ENCODE data around the gene CCDC68. TPM values are rescaled to one million over a fixed set of nuclear protein-coding genes. Genes with fewer than 3 reads are reported as not detected.

The CCDC68 gene
- total RNA-seq, 1 experiment from 2014 or later: 3.1 TPM

DNA sequence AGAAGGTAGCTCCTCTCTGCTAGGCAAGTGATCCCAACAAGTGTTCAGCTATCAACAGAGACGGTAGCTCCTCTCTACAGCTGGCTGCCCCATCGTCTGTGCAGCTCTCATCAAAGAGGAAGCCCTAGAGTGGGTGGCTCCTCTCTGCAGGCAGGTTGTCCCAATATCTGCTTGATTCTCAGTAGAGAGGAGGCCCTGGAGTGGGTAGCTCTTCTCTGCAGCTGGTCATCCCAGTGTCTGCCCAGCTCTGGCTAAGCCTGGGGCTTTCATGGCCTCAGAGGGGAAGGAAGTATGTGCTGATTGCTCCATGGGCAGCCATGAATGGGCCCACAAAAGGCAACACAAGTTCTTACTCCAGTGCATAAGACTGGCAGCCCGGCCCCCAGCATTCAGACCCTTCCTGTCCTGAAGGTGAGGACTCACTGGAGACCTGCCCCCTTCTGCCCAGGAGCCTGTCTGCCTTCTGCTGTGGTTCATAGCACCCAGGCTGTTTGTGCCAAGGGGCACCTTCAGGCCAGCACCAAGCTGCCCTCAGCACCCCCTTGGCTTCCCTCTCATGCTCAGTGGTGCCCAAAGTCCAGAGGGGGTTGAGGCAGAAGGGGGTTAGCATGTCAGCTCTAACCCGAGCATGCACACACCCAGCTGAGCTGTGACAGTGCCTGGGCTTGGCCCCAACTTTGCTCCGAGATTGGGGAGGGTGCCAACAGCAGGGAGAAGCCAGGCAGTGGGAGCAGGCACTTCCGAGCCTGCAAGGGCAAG, 48.9 kb downstream of the CCDC68 start:
- BruUV-seq (replicated peaks): no TSS peak
- TF ChIP-seq EZH2phosphoT487 (IDR thresholded peaks at IDR 0.05; ENCODE audit: borderline replicate concordance, low read length) (no peak), EZH2 (IDR thresholded peaks at IDR 0.05; ENCODE audit: low read length, unreplicated experiment) (no peak)
- TF ChIP-seq, protein P1, sequence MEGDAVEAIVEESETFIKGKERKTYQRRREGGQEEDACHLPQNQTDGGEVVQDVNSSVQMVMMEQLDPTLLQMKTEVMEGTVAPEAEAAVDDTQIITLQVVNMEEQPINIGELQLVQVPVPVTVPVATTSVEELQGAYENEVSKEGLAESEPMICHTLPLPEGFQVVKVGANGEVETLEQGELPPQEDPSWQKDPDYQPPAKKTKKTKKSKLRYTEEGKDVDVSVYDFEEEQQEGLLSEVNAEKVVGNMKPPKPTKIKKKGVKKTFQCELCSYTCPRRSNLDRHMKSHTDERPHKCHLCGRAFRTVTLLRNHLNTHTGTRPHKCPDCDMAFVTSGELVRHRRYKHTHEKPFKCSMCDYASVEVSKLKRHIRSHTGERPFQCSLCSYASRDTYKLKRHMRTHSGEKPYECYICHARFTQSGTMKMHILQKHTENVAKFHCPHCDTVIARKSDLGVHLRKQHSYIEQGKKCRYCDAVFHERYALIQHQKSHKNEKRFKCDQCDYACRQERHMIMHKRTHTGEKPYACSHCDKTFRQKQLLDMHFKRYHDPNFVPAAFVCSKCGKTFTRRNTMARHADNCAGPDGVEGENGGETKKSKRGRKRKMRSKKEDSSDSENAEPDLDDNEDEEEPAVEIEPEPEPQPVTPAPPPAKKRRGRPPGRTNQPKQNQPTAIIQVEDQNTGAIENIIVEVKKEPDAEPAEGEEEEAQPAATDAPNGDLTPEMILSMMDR (conservative IDR thresholded peaks at IDR 0.05; ENCODE audit: low read depth, low read length): no peak
- H3K27ac ChIP-seq (ENCODE audit: low read length): no peak overlapping the region
- ATAC-seq (no peak), DNase-seq (no peak)
- no peak overlapping the region for H3K4me2 ChIP-seq (ENCODE audit: low read length)
- no peak overlapping the region for H2AFZ ChIP-seq (ENCODE audit: low read length)
- POLR2A ChIA-PET (ENCODE audit: unreplicated experiment): no interaction called here
- no peaks in the 10 kb centered on the region for H3K4me1 ChIP-seq (ENCODE audit: insufficient read depth, low read length)
- no peak overlapping the region for H3K9ac ChIP-seq (ENCODE audit: low read length)
- H3K4me3 ChIP-seq (ENCODE audit: low read length): no peak overlapping the region
- CTCF ChIA-PET: no interaction called here
- no peaks in the 10 kb centered on the region for H3K79me2 ChIP-seq (ENCODE audit: low read length)
- no peaks in the 10 kb centered on the region for H3K36me3 ChIP-seq (ENCODE audit: low read depth, low read length)
- H3K27me3 ChIP-seq (ENCODE audit: low read length): no peaks in the 10 kb centered on the region
- H4K20me1 ChIP-seq (ENCODE audit: low read length): no peaks in the 10 kb centered on the region
- intact Hi-C loops (cut with micrococcal nuclease): no loop called here
- H3K9me2 ChIP-seq (replicated peaks; ENCODE audit: low read length): no peaks in the 10 kb centered on the region
- no peaks in the 10 kb centered on the region for H3F3A ChIP-seq (ENCODE audit: low read length, unreplicated experiment)
- no peaks in the 10 kb centered on the region for H3K9me3 ChIP-seq (ENCODE audit: low read length)

DNA sequence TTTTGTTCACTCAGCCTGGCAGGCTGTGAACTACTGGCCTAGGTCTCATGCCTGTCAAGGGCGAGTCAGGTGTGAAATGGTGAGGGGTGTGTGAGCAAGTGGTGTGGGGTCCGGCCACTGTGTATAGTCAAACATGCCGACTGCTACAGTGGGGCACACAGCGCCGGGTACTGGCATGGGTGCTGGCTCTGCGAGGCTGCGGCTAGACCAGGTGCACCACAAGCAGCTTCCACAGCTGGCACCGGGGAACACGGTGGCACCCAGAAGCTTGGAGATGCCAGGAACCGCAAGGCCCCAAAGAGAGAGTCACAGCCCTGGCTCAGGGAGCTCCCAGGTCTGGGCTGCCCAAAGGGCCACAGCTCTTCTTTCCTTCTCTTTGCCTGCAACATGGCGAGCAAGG, 49.7 kb downstream of the CCDC68 start:
- Histone ChIP-seq H3K27ac (ENCODE audit: low read length) (no peak overlapping the region), H3K27me3 (ENCODE audit: low read length) (no peaks in the 10 kb centered on the region), H3K4me2 (ENCODE audit: low read length) (no peak overlapping the region), H3K79me2 (ENCODE audit: low read length) (no peaks in the 10 kb centered on the region), H3K36me3 (ENCODE audit: low read depth, low read length) (no peaks in the 10 kb centered on the region), H3K4me1 (ENCODE audit: insufficient read depth, low read length) (no peaks in the 10 kb centered on the region), H3F3A (ENCODE audit: low read length, unreplicated experiment) (no peaks in the 10 kb centered on the region), H2AFZ (ENCODE audit: low read length) (no peak overlapping the region), H3K9me2 (replicated peaks; ENCODE audit: low read length) (no peaks in the 10 kb centered on the region), H3K9ac (ENCODE audit: low read length) (no peak overlapping the region), H3K9me3 (ENCODE audit: low read length) (no peaks in the 10 kb centered on the region), H4K20me1 (ENCODE audit: low read length) (no peaks in the 10 kb centered on the region), H3K4me3 (ENCODE audit: low read length) (no peak overlapping the region)
- no peak for ATAC-seq
- no peak for DNase-seq
- no TSS peak for BruUV-seq (replicated peaks)
- intact Hi-C loops (cut with micrococcal nuclease): no loop called here
- POLR2A ChIA-PET (ENCODE audit: unreplicated experiment): no interaction called here
- TF ChIP-seq, protein P1 (conservative IDR thresholded peaks at IDR 0.05; ENCODE audit: low read depth, low read length): no peak
- TF ChIP-seq EZH2phosphoT487 (IDR thresholded peaks at IDR 0.05; ENCODE audit: borderline replicate concordance, low read length): no peak
- TF ChIP-seq EZH2 (IDR thresholded peaks at IDR 0.05; ENCODE audit: low read length, unreplicated experiment): no peak
- CTCF ChIA-PET: no interaction called here
